Measurements from ENCODE around the gene IFTAP. TPM values are rescaled to one million over a fixed set of nuclear protein-coding genes. Genes with fewer than 3 reads are reported as not detected.

Gene IFTAP
- total and polyA plus RNA-seq, 2 experiments from 2014 or later = 17.8 to 34.1 TPM

DNA sequence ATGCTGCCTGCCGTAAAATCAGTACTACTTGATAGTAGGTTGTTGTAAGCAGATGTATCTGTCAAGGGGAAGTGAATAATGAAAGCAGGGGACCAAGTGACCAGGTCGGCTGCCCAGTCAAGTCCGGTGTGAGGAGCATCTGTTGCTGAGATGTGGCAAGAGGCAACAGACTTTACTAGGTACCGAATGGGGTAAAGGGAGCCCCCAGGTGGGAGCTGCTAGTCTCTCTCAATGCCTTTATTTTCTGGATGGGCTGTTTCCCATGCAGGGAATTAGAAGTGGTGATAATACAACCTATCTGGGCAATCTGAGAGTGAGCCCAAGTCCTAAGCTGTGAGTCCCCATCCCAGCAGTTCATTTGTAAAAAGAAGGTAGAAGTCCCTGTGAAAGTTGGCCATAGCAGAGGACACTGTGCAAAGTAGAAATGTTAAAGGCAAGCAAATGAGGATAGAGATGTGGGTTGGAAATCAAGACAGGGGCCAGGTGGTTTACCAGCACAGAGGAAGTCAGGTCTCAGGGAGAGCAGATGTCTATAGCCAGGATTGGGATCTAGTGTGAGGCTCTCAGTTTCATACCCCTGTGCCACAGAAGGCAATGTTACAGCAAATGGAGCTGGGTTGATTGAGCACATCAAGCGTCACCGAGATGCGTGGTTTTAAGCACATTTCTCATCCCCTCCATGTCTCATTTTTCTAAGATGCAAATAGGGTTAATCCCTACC, 94.4 kb downstream of the IFTAP start:
- 76% methylated on average over 7 of the region's 7 CpGs for WGBS (ENCODE audit: low lambda C conversion rate, missing lambda C conversion rate)

DNA sequence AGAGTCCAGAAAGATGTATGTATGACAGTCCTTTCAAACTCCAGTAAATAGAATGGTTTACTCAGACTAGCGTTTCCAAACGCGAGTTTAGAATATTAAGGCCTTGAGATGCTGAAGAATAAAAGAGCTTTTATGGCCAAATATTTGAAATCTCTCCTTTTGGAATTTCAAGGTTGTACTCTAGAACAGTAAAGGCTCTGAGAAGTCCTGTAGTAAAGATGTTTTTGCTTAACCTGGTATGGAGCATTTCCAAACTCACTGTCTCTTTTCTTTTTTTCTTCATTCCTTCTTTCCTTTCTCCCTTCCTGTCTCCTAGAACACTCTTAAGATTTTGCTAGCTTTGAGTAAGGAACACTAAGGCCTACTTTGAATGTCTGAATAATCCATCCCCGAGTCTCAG, 95.1 kb downstream of the IFTAP start:
- H3K27me3 ChIP-seq = no peaks in the 10 kb centered on the region
- no peak overlapping the region for H3K4me2 ChIP-seq
- H3K4me1 ChIP-seq (ENCODE audit: insufficient read depth) = no peaks in the 10 kb centered on the region
- DNase-seq (ENCODE audit: low spot score) = no peak
- TF ChIP-seq EZH2 (IDR thresholded peaks at IDR 0.05; ENCODE audit: borderline replicate concordance) (no peak), EZH2phosphoT487 (IDR thresholded peaks at IDR 0.05; ENCODE audit: low read depth, severe bottlenecking, unreplicated experiment) (no peak)
- TF ChIP-seq, protein P1, sequence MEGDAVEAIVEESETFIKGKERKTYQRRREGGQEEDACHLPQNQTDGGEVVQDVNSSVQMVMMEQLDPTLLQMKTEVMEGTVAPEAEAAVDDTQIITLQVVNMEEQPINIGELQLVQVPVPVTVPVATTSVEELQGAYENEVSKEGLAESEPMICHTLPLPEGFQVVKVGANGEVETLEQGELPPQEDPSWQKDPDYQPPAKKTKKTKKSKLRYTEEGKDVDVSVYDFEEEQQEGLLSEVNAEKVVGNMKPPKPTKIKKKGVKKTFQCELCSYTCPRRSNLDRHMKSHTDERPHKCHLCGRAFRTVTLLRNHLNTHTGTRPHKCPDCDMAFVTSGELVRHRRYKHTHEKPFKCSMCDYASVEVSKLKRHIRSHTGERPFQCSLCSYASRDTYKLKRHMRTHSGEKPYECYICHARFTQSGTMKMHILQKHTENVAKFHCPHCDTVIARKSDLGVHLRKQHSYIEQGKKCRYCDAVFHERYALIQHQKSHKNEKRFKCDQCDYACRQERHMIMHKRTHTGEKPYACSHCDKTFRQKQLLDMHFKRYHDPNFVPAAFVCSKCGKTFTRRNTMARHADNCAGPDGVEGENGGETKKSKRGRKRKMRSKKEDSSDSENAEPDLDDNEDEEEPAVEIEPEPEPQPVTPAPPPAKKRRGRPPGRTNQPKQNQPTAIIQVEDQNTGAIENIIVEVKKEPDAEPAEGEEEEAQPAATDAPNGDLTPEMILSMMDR (IDR thresholded peaks at IDR 0.05; ENCODE audit: poor library complexity) = no peak
- no peaks in the 10 kb centered on the region for H3K79me2 ChIP-seq
- no peaks in the 10 kb centered on the region for H3K9me2 ChIP-seq (replicated peaks; ENCODE audit: insufficient read depth)
- H2AFZ ChIP-seq = no peak overlapping the region
- WGBS (ENCODE audit: low lambda C conversion rate, missing lambda C conversion rate) = 94% methylated on average over 4 of the region's 4 CpGs
- no peaks in the 10 kb centered on the region for H4K20me1 ChIP-seq (ENCODE audit: insufficient read depth, poor library complexity, severe bottlenecking)
- no peak overlapping the region for H3K27ac ChIP-seq
- H3K9me3 ChIP-seq (ENCODE audit: low read depth) = no peaks in the 10 kb centered on the region
- H3K4me3 ChIP-seq = no peak overlapping the region
- H3K36me3 ChIP-seq (replicated peaks; ENCODE audit: insufficient read depth, low read depth) = no peaks in the 10 kb centered on the region

More for the DNA sequence above, 94.4 kb downstream of the IFTAP start:
- DNase-seq (ENCODE audit: low spot score) = no peak
- no peaks in the 10 kb centered on the region for H4K20me1 ChIP-seq (ENCODE audit: insufficient read depth, poor library complexity, severe bottlenecking)
- no peaks in the 10 kb centered on the region for H3K36me3 ChIP-seq (replicated peaks; ENCODE audit: insufficient read depth, low read depth)
- no peak overlapping the region for H3K27ac ChIP-seq
- no peak overlapping the region for H2AFZ ChIP-seq
- no peaks in the 10 kb centered on the region for H3K27me3 ChIP-seq
- H3K79me2 ChIP-seq = no peaks in the 10 kb centered on the region
- no peak overlapping the region for H3K4me3 ChIP-seq
- H3K4me1 ChIP-seq (ENCODE audit: insufficient read depth) = no peaks in the 10 kb centered on the region
- H3K4me2 ChIP-seq = no peak overlapping the region
- H3K9me3 ChIP-seq (ENCODE audit: low read depth) = no peaks in the 10 kb centered on the region
- TF ChIP-seq EZH2phosphoT487 (IDR thresholded peaks at IDR 0.05; ENCODE audit: low read depth, severe bottlenecking, unreplicated experiment) (no peak), EZH2 (IDR thresholded peaks at IDR 0.05; ENCODE audit: borderline replicate concordance) (no peak)
- TF ChIP-seq, protein P1 (IDR thresholded peaks at IDR 0.05; ENCODE audit: poor library complexity) = no peak
- H3K9me2 ChIP-seq (replicated peaks; ENCODE audit: insufficient read depth) = no peaks in the 10 kb centered on the region

DNA sequence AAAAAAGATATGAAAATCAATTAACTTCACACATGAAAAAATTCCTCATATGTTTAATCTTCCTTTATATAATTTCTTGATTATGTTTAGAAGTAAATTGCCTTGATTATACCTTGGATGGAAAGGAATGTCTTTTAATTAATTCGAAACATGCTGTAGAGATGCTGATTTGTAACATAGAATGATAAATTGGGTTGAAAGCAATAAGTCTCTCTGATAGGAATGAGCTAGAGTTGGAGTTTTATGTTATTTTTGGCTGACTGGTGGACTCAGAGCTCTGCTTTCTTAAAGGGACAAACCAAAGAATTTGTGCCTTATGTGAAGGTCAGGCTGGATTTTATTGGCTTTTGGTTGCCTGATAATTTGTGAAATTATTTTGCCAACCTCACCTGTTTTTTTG, 98.4 kb downstream of the IFTAP start:
- TF ChIP-seq, protein P1 (IDR thresholded peaks at IDR 0.05; ENCODE audit: poor library complexity) = no peak
- no peak for TF ChIP-seq EZH2 (IDR thresholded peaks at IDR 0.05; ENCODE audit: borderline replicate concordance)
- no peak for TF ChIP-seq EZH2phosphoT487 (IDR thresholded peaks at IDR 0.05; ENCODE audit: low read depth, severe bottlenecking, unreplicated experiment)
- H3K36me3 ChIP-seq (replicated peaks; ENCODE audit: insufficient read depth, low read depth) = no peaks in the 10 kb centered on the region
- H3K9me2 ChIP-seq (replicated peaks; ENCODE audit: insufficient read depth) = no peaks in the 10 kb centered on the region
- no peaks in the 10 kb centered on the region for H3K9me3 ChIP-seq (ENCODE audit: low read depth)
- 78% methylated on average over 1 of the region's 1 CpG for WGBS (ENCODE audit: low lambda C conversion rate, missing lambda C conversion rate)
- H3K27ac ChIP-seq = no peak overlapping the region
- H4K20me1 ChIP-seq (ENCODE audit: insufficient read depth, poor library complexity, severe bottlenecking) = no peaks in the 10 kb centered on the region
- no peak overlapping the region for H2AFZ ChIP-seq
- no peak for DNase-seq (ENCODE audit: low spot score)
- no peak overlapping the region for H3K4me3 ChIP-seq
- no peaks in the 10 kb centered on the region for H3K27me3 ChIP-seq
- H3K4me1 ChIP-seq (ENCODE audit: insufficient read depth) = no peaks in the 10 kb centered on the region
- no peak overlapping the region for H3K4me2 ChIP-seq
- no peaks in the 10 kb centered on the region for H3K79me2 ChIP-seq
